Smooth muscle cell (in vitro differentiated cells): Measurements from ENCODE around the gene FXR1. TPM values are rescaled to one million over a fixed set of nuclear protein-coding genes. Genes with fewer than 3 reads are reported as not detected.

Experiments
- DNase-seq: peaks from one replicate; lab custom pipeline; 2025; ENCODE audit not compliant: unreplicated experiment; lab: John Stamatoyannopoulos, UW
- H2AFZ ChIP-seq: fragments of 200-600 bp; sonication (generic); 2 replicates; pipeline ENCODE4 v1.6.0; 2016; ENCODE audit warnings: antibody characterized with exemption, low read depth, mild to moderate bottlenecking
- H3F3A ChIP-seq: fragments of 200-600 bp; sonication (generic); 2 replicates; pipeline ENCODE4 v1.6.0; 2017; ENCODE audit warnings: antibody characterized with exemption, low read depth
- H3K27ac ChIP-seq: fragments of 200-600 bp; sonication (generic); 2 replicates; pipeline ENCODE4 v1.5.1; 2016; ENCODE audit warnings: low read depth, mild to moderate bottlenecking
- H3K27me3 ChIP-seq: fragments of 200-600 bp; sonication (generic); 2 replicates; pipeline ENCODE4 v1.6.1; 2016; ENCODE audit warnings: low read depth, mild to moderate bottlenecking
- H3K36me3 ChIP-seq: fragments of 200-600 bp; sonication (generic); 2 replicates; pipeline ENCODE4 v1.5.1; 2016; ENCODE audit warnings: low read depth
- H3K4me1 ChIP-seq: fragments of 200-600 bp; sonication (generic); 2 replicates; pipeline ENCODE4 v1.5.1; 2016; ENCODE audit warnings: low read depth
- H3K4me2 ChIP-seq: fragments of 200-600 bp; sonication (generic); 2 replicates; pipeline ENCODE4 v1.6.0; 2016; ENCODE audit warnings: mild to moderate bottlenecking
- H3K4me3 ChIP-seq: fragments of 200-600 bp; sonication (generic); 2 replicates; pipeline ENCODE4 v1.5.1; 2016; ENCODE audit warnings: mild to moderate bottlenecking
- H3K79me2 ChIP-seq: fragments of 200-600 bp; sonication (generic); 2 replicates; pipeline ENCODE4 v1.6.0; 2016; ENCODE audit warnings: low read depth, mild to moderate bottlenecking
- H3K9ac ChIP-seq: fragments of 200-600 bp; sonication (generic); 2 replicates; pipeline ENCODE4 v1.6.0; 2016; ENCODE audit warnings: low read depth
- H3K9me3 ChIP-seq: fragments of 200-600 bp; sonication (generic); replicated peaks from 2 replicates; pipeline ENCODE4 v1.5.1; 2016; ENCODE audit warnings: low read depth
- H4K20me1 ChIP-seq: fragments of 200-600 bp; sonication (generic); 2 replicates; pipeline ENCODE4 v1.6.0; 2016; ENCODE audit warnings: low read depth
- WGBS: methylation state at CpG from one replicate; pipeline ENCODE4 v1.1.7; 2016; ENCODE audit warnings: low lambda C conversion rate; 5-methylcytosine and 5-hydroxymethylcytosine counted together
- polyA plus RNA-seq: library from polyadenylated mRNA; unstranded; fragments of >200 nt; fragmentation: Nextera tagmentation; extraction: Ambion mirVana; gene quantifications from 2 replicates; pipeline ENCODE4 v1.2.1, GENCODE V29; 2016
- total RNA-seq: library from RNA; depleted of rRNA; stranded (reverse); fragments of >200 nt; gene quantifications from 2 replicates; pipeline ENCODE4 v1.2.3, GENCODE V29; 2014
- TF ChIP-seq, protein P1 (sequence below): fragments of 200-600 bp; sonication (generic); IDR thresholded peaks from 2 replicates; pipeline ENCODE4 v1.5.1; 2017; ENCODE audit warnings: borderline replicate concordance, mild to moderate bottlenecking, antibody characterized with exemption; ENCODE audit not compliant: insufficient read depth, poor library complexity, severe bottlenecking

The FXR1 gene
- total and polyA plus RNA-seq, 2 experiments from 2014 or later: 51.0 to 130 TPM

DNA sequence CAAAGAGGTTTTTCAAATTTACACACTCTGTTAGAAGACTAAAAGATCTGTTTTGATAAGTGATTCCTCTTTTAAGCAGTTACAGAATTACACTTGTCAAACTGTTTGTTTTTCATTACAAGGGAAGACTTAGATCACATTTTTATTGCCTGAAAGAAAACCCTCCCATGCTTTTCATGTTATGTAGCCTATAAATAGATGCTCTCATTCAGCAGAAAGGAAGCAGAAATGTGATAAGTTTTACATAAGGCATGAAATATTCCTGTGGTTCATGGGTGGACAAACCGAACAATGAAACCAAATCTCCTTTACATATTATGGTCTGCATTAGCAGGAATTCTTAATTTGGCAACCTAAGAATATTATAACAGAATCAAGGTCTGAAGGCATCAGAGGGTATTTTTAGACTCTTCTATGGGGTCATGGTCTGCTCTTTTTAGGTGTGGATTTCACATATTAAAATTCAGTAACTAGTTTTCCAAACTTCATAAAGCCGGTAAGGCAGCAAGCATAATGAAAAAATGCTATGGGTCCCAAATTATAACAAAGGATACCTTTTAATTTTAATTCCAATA lies 37.3 kb upstream of the FXR1 start:
- H3K36me3 ChIP-seq: no peaks in the 10 kb centered on the region
- H3K4me2 ChIP-seq: no peak overlapping the region
- no peak overlapping the region for H3K9ac ChIP-seq
- H2AFZ ChIP-seq: no peak overlapping the region
- no peak overlapping the region for H3K27ac ChIP-seq
- H3K9me3 ChIP-seq: no peaks in the 10 kb centered on the region
- H3K4me1 ChIP-seq: no peaks in the 10 kb centered on the region
- H3K27me3 ChIP-seq: no peaks in the 10 kb centered on the region
- no peaks in the 10 kb centered on the region for H4K20me1 ChIP-seq
- H3K79me2 ChIP-seq: no peaks in the 10 kb centered on the region
- TF ChIP-seq, protein P1, sequence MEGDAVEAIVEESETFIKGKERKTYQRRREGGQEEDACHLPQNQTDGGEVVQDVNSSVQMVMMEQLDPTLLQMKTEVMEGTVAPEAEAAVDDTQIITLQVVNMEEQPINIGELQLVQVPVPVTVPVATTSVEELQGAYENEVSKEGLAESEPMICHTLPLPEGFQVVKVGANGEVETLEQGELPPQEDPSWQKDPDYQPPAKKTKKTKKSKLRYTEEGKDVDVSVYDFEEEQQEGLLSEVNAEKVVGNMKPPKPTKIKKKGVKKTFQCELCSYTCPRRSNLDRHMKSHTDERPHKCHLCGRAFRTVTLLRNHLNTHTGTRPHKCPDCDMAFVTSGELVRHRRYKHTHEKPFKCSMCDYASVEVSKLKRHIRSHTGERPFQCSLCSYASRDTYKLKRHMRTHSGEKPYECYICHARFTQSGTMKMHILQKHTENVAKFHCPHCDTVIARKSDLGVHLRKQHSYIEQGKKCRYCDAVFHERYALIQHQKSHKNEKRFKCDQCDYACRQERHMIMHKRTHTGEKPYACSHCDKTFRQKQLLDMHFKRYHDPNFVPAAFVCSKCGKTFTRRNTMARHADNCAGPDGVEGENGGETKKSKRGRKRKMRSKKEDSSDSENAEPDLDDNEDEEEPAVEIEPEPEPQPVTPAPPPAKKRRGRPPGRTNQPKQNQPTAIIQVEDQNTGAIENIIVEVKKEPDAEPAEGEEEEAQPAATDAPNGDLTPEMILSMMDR: no peak
- no peak overlapping the region for H3K4me3 ChIP-seq
- WGBS: 92% methylated on average over 2 of the region's 2 CpGs
- no peak for DNase-seq
- H3F3A ChIP-seq: no peaks in the 10 kb centered on the region

DNA sequence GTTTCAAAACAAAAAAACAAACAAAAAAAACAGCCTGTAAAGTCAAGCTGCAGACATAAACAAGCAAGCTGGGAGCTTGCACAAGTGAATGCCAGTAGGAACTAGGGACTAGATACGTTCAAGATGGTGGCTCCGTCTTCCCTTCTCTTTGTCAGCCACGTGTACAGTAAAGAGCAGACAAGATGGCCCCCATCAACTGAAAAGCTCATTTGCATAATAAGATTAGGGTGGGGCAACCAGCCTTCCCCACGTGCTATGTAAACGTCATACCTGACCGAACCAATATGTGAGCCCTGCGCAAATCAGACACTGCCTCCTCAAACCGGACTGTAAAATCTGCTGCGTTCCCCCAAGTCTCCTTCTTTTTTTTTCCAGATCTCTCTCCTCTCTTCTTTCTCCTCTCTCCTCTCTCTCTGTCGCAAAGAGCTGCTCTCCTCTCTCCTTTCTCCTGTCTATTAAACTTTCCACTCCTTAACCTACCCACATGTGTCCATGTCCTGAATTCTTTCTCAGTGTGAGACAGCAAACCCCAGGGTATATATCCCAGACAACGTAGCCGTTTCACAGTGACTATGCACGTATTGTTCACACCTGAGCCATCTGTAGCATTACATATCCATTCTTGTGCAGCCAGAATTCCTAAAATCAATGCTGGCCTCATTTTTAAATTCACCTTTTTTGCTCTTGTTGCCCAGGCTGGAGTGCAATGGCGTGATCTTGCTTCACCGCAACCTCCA lies 31.2 kb upstream of the FXR1 start:
- TF ChIP-seq, protein P1: no peak
- Histone ChIP-seq H3K27ac (no peak overlapping the region), H3K4me3 (no peak overlapping the region), H3K9me3 (no peaks in the 10 kb centered on the region), H3K79me2 (no peaks in the 10 kb centered on the region), H3K36me3 (no peaks in the 10 kb centered on the region), H3K27me3 (no peaks in the 10 kb centered on the region), H4K20me1 (no peaks in the 10 kb centered on the region), H3K4me1 (no peaks in the 10 kb centered on the region), H3K4me2 (no peak overlapping the region), H3K9ac (no peak overlapping the region), H3F3A (no peaks in the 10 kb centered on the region), H2AFZ (no peak overlapping the region)
- DNase-seq: no peak
- WGBS: 94% methylated on average over 15 of the region's 15 CpGs

- 76% methylated on average over 4 of the region's 4 CpGs for WGBS
Observed at GRCh38 chr3:180882115-180882514, 30.4 kb upstream of the FXR1 start.

More at GRCh38 chr3:180882115-180882514, 30.4 kb upstream of the FXR1 start:
- Histone ChIP-seq H3K4me2 (no peak overlapping the region), H2AFZ (no peak overlapping the region), H4K20me1 (no peaks in the 10 kb centered on the region), H3F3A (no peaks in the 10 kb centered on the region), H3K9ac (no peak overlapping the region), H3K9me3 (no peaks in the 10 kb centered on the region), H3K4me3 (no peak overlapping the region), H3K4me1 (no peaks in the 10 kb centered on the region), H3K27me3 (no peaks in the 10 kb centered on the region), H3K79me2 (no peaks in the 10 kb centered on the region), H3K27ac (no peak overlapping the region), H3K36me3 (no peaks in the 10 kb centered on the region)
- TF ChIP-seq, protein P1: no peak
- DNase-seq: no peak
